SK-N-SH (cell line): ENCODE results near the gene PRKCQ.
"Not testable (repeated sequence)": the region's sequence is repeated elsewhere in the genome, so short reads cannot be mapped to it uniquely, and the experiment has no call there.

Experiments used
- CHD2 ChIP-seq: fragments of 150-350 bp; IDR thresholded peaks from 2 replicates; pipeline ENCODE4 v1.6.1; 2018; ENCODE audit warnings: low read length; ENCODE audit not compliant: partially characterized antibody
- GABPA ChIP-seq: IDR thresholded peaks from 2 replicates; pipeline ENCODE4 v1.4.0; 2012; ENCODE audit warnings: low read depth, mild to moderate bottlenecking
- POLR2AphosphoS5 ChIP-seq: IDR thresholded peaks from 2 replicates; pipeline ENCODE4 v1.6.1; 2012; ENCODE audit warnings: low read depth, low read length
- TAF1 ChIP-seq: IDR thresholded peaks from 2 replicates; pipeline ENCODE4 v1.6.1; 2012; ENCODE audit warnings: low read depth, mild to moderate bottlenecking, low read length, moderate library complexity, borderline replicate concordance
- TF ChIP-seq, protein P1 (sequence below): fragments of 200-600 bp; sonication (generic); IDR thresholded peaks from 2 replicates; pipeline ENCODE4 v1.6.1; 2017; ENCODE audit warnings: antibody characterized with exemption, mild to moderate bottlenecking, moderate library complexity
- TF ChIP-seq, protein P2 (sequence below): IDR thresholded peaks from 2 replicates; pipeline ENCODE4 v1.4.0; 2012; ENCODE audit warnings: low read depth

- TF ChIP-seq, protein P1, sequence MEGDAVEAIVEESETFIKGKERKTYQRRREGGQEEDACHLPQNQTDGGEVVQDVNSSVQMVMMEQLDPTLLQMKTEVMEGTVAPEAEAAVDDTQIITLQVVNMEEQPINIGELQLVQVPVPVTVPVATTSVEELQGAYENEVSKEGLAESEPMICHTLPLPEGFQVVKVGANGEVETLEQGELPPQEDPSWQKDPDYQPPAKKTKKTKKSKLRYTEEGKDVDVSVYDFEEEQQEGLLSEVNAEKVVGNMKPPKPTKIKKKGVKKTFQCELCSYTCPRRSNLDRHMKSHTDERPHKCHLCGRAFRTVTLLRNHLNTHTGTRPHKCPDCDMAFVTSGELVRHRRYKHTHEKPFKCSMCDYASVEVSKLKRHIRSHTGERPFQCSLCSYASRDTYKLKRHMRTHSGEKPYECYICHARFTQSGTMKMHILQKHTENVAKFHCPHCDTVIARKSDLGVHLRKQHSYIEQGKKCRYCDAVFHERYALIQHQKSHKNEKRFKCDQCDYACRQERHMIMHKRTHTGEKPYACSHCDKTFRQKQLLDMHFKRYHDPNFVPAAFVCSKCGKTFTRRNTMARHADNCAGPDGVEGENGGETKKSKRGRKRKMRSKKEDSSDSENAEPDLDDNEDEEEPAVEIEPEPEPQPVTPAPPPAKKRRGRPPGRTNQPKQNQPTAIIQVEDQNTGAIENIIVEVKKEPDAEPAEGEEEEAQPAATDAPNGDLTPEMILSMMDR = not testable (repeated sequence)
- TF ChIP-seq, protein P2, sequence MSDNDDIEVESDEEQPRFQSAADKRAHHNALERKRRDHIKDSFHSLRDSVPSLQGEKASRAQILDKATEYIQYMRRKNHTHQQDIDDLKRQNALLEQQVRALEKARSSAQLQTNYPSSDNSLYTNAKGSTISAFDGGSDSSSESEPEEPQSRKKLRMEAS = not testable (repeated sequence)
- not testable (repeated sequence) for TF ChIP-seq CHD2, GABPA, POLR2AphosphoS5, TAF1
These were observed 199.6 kb downstream of the PRKCQ start for GRCh38 chr10:6380478-6380877.
